Erythroblast (primary cell): ENCODE measurements around the gene SCML1.

Experiments
- GATA1 ChIP-seq: IDR thresholded peaks from 2 replicates; pipeline ENCODE4 v1.6.1; 2011; ENCODE audit warnings: low read depth, mild to moderate bottlenecking, control low read depth, low read length, moderate library complexity
- POLR2A ChIP-seq: IDR thresholded peaks from 2 replicates; pipeline ENCODE4 v1.6.1; 2011; ENCODE audit warnings: mild to moderate bottlenecking, low read length

DNA sequence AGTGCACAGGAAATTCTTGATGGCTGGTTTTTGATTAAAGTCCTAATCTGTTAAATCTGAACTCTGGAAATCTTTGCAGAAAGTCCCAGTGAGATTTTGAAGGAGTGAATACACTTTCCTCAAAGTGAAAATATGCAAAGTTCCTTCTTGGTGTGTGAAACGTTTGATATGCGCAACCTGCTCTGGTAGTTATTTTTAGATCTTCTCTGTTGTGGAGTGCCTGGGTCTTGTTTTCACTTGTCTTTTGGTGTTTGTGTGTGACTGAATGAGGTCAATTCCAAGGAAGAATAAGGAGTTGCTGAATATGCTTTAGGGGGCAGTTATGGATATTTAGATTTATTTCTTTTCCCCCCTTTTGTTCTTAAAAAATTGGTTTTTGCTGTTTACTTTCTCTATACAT is 41.7 kb downstream of the SCML1 start:
- TF ChIP-seq POLR2A (no peak), GATA1 (no peak)
